H1 (cell line): ENCODE results near the gene PRSS2. TPM values are rescaled to one million over a fixed set of nuclear protein-coding genes. Genes with fewer than 3 reads are reported as not detected.

ENCODE experiments used
- CTCF ChIA-PET: fragments of 300-600 bp; sonication (Branson Sonifier 250); formaldehyde crosslinking; loops from one replicate; lab custom pipeline; 2021; ENCODE audit not compliant: partially characterized antibody; lab: Charles Lee
- POLR2A ChIA-PET: fragments of 300-600 bp; sonication (Branson Sonifier 250); formaldehyde crosslinking; loops from one replicate; lab custom pipeline; 2021; ENCODE audit warnings: inconsistent platforms; ENCODE audit not compliant: partially characterized antibody; lab: Charles Lee
- DNase-seq, 2 experiments: peaks; one replicate each; pipeline versions ENCODE4 v3.0.0 to v3.0.0-alpha.2; 2010 to 2022; ENCODE audit warnings: low spot score in 2 of 2, low read depth in 1 of 2, mixed read lengths in 1 of 2
- FAIRE-seq: peaks from 2 replicates; lab custom pipeline; 2011; peaks lifted over from hg19 to GRCh38; lab: Jason Lieb, UNC
- H2AFZ ChIP-seq: 2 replicates; pipeline ENCODE4 v1.8.1; 2012; ENCODE audit warnings: low read length, inconsistent platforms
- H2AK5ac ChIP-seq: 2 replicates; pipeline ENCODE4 v1.6.1; 2013; ENCODE audit warnings: low read depth, low read length
- H2BK120ac ChIP-seq: replicated peaks from 2 replicates; pipeline ENCODE3; 2013; ENCODE audit warnings: low read depth, low read length, inconsistent platforms
- H2BK12ac ChIP-seq: 2 replicates; pipeline ENCODE4 v1.6.1; 2013; ENCODE audit warnings: low read depth, low read length
- H2BK15ac ChIP-seq: 2 replicates; pipeline ENCODE4 v1.6.1; 2013; ENCODE audit warnings: low read length
- H2BK20ac ChIP-seq: 2 replicates; pipeline ENCODE4 v1.6.1; 2013; ENCODE audit warnings: low read length
- H2BK5ac ChIP-seq: 2 replicates; pipeline ENCODE4 v1.6.1; 2013; ENCODE audit warnings: low read depth, low read length
- H3K14ac ChIP-seq: 2 replicates; pipeline ENCODE4 v1.6.1; 2013; ENCODE audit warnings: inconsistent platforms; ENCODE audit not compliant: insufficient read length
- H3K18ac ChIP-seq: 2 replicates; pipeline ENCODE4 v1.6.1; 2013; ENCODE audit warnings: low read length; ENCODE audit errors: extremely low read depth
- H3K23ac ChIP-seq: 2 replicates; pipeline ENCODE4 v1.6.1; 2013; ENCODE audit warnings: inconsistent platforms; ENCODE audit not compliant: insufficient read length
- H3K23me2 ChIP-seq: 2 replicates; pipeline ENCODE4 v1.6.1; 2013; ENCODE audit warnings: low read depth, low read length
- H3K27ac ChIP-seq: 2 replicates; pipeline ENCODE4 v1.6.1; 2011; ENCODE audit warnings: low read depth, low read length, inconsistent platforms
- H3K27me3 ChIP-seq, 4 experiments: replicated peaks in 1 of 4; 1 replicate in 1 of 4; 2 replicates in 3 of 4; pipeline versions ENCODE4 v1.6.1 to v1.8.1; 2011 to 2013; ENCODE audit warnings: low read length in 3 of 4, mild to moderate bottlenecking in 3 of 4, inconsistent platforms in 2 of 4, mixed read lengths in 2 of 4, moderate library complexity in 1 of 4; ENCODE audit not compliant: control insufficient read depth in 3 of 4, insufficient read depth in 3 of 4; ENCODE audit errors: extremely low read depth in 1 of 4
- H3K36me3 ChIP-seq, 4 experiments: 2 replicates each; pipeline versions ENCODE4 v1.6.1 to v1.8.1; 2011 to 2013; ENCODE audit warnings: mild to moderate bottlenecking in 4 of 4, low read length in 3 of 4, moderate library complexity in 2 of 4, control low read depth in 1 of 4, inconsistent platforms in 1 of 4; ENCODE audit not compliant: insufficient read depth in 4 of 4, control insufficient read depth in 2 of 4
- H3K4ac ChIP-seq: replicated peaks from 2 replicates; pipeline ENCODE3; 2013; ENCODE audit warnings: low read length, low read depth, mixed read lengths, inconsistent platforms; ENCODE audit not compliant: insufficient read length
- H3K4me1 ChIP-seq, 4 experiments: replicated peaks in 1 of 4; 1 replicate in 1 of 4; 2 replicates in 3 of 4; pipeline versions ENCODE4 v1.6.1 to v1.8.1; 2011 to 2013; ENCODE audit warnings: low read length in 3 of 4, inconsistent platforms in 2 of 4, mixed read lengths in 1 of 4; ENCODE audit not compliant: insufficient read depth in 4 of 4, control insufficient read depth in 3 of 4
- H3K4me2 ChIP-seq, 2 experiments: 2 replicates each; pipeline versions ENCODE4 v1.6.1 to v1.8.1; 2011 to 2013; ENCODE audit warnings: low read depth in 2 of 2, low read length in 2 of 2, control low read depth in 1 of 2, inconsistent platforms in 1 of 2, mild to moderate bottlenecking in 1 of 2; ENCODE audit not compliant: insufficient read depth in 1 of 2
- H3K4me3 ChIP-seq, 4 experiments: fragments of 200-600, 300-600 bp in 1 of 4; sonication (generic), shearing (Covaris generic), sonication (Bioruptor Twin) in 1 of 4; 2 replicates each; pipeline versions ENCODE4 v1.5.1 to v1.8.1; 2011 to 2016; ENCODE audit warnings: low read length in 4 of 4, low read depth in 3 of 4, control low read depth in 2 of 4, inconsistent platforms in 2 of 4, mild to moderate bottlenecking in 2 of 4, mixed read lengths in 1 of 4, moderate library complexity in 1 of 4; ENCODE audit not compliant: insufficient read depth in 2 of 4; ENCODE audit errors: extremely low read depth in 1 of 4
- H3K56ac ChIP-seq: replicated peaks from 2 replicates; pipeline ENCODE3; 2013; ENCODE audit warnings: low read depth, mild to moderate bottlenecking, mixed read lengths, low read length, inconsistent platforms; ENCODE audit not compliant: insufficient read length
- H3K79me1 ChIP-seq: 2 replicates; pipeline ENCODE4 v1.6.1; 2013; ENCODE audit warnings: low read depth, low read length, control low read depth
- H3K79me2 ChIP-seq, 2 experiments: 2 replicates each; pipeline versions ENCODE4 v1.6.1 to v1.8.1; 2012 to 2013; ENCODE audit warnings: low read length in 2 of 2, mild to moderate bottlenecking in 2 of 2, inconsistent platforms in 1 of 2; ENCODE audit not compliant: insufficient read depth in 2 of 2, control insufficient read depth in 1 of 2
- H3K9ac ChIP-seq, 4 experiments: replicated peaks in 1 of 4; 1 replicate in 1 of 4; 2 replicates in 3 of 4; pipeline versions ENCODE4 v1.6.1 to v1.8.1; 2011 to 2013; ENCODE audit warnings: low read depth in 3 of 4, low read length in 3 of 4, control low read depth in 2 of 4, mild to moderate bottlenecking in 2 of 4, moderate library complexity in 2 of 4, inconsistent platforms in 1 of 4; ENCODE audit errors: extremely low read depth in 1 of 4
- H3K9me3 ChIP-seq, 2 experiments: 2 replicates each; pipeline versions ENCODE4 v1.6.1 to v1.8.1; 2012 to 2013; ENCODE audit warnings: mild to moderate bottlenecking in 2 of 2, moderate library complexity in 2 of 2, control low read depth in 1 of 2, inconsistent platforms in 1 of 2, low read depth in 1 of 2, low read length in 1 of 2, mixed read lengths in 1 of 2; ENCODE audit not compliant: insufficient read depth in 2 of 2
- H4K20me1 ChIP-seq, 2 experiments: replicated peaks in 1 of 2; 2 replicates each; pipeline versions ENCODE3 to v1.8.1; 2011 to 2013; ENCODE audit warnings: inconsistent platforms in 2 of 2, low read length in 2 of 2, mild to moderate bottlenecking in 1 of 2; ENCODE audit not compliant: insufficient read depth in 2 of 2, control insufficient read depth in 1 of 2
- H4K5ac ChIP-seq: 2 replicates; pipeline ENCODE4 v1.6.1; 2013; ENCODE audit warnings: low read length, low read depth, mixed read lengths, inconsistent platforms; ENCODE audit not compliant: insufficient read length
- H4K8ac ChIP-seq: 2 replicates; pipeline ENCODE4 v1.8.0; 2013; ENCODE audit warnings: mild to moderate bottlenecking, moderate library complexity, low read length, inconsistent platforms; ENCODE audit not compliant: insufficient read depth; ENCODE audit errors: extremely low read depth
- H4K91ac ChIP-seq: replicated peaks from 2 replicates; pipeline ENCODE3; 2013; ENCODE audit warnings: low read length, mixed read lengths, inconsistent platforms; ENCODE audit not compliant: insufficient read length
- BRCA1 ChIP-seq: IDR thresholded peaks from 2 replicates; pipeline ENCODE4 v1.6.1; 2012; ENCODE audit warnings: low read depth, low read length, improper control_type of control experiment
- CREB1 ChIP-seq: IDR thresholded peaks from 2 replicates; pipeline ENCODE4 v1.6.1; 2012; ENCODE audit warnings: inconsistent platforms
- CTBP2 ChIP-seq: IDR thresholded peaks from 2 replicates; pipeline ENCODE4 v1.7.0; 2011; ENCODE audit warnings: borderline replicate concordance, mild to moderate bottlenecking, moderate library complexity, mixed read lengths, low read length; ENCODE audit not compliant: insufficient read depth, insufficient read length
- E2F6 ChIP-seq: IDR thresholded peaks from 2 replicates; pipeline ENCODE4 v1.6.1; 2012; ENCODE audit warnings: inconsistent platforms
- EZH2 ChIP-seq: fragments of 200-600 bp; sonication (generic); IDR thresholded peaks from 2 replicates; pipeline ENCODE4 v1.7.1; 2012; ENCODE audit warnings: low read depth, mild to moderate bottlenecking, moderate library complexity, low read length, inconsistent platforms; ENCODE audit not compliant: severe bottlenecking
- KDM1A ChIP-seq: fragments of 200-600, 300-600 bp; sonication (generic); IDR thresholded peaks from 2 replicates; pipeline ENCODE4 v1.7.1; 2016; ENCODE audit warnings: mild to moderate bottlenecking, low read length, borderline replicate concordance
- MAFK ChIP-seq: IDR thresholded peaks from 2 replicates; pipeline ENCODE4 v1.6.1; 2012; ENCODE audit warnings: low read depth, mild to moderate bottlenecking, improper control_type of control experiment, low read length
- NRF1 ChIP-seq: IDR thresholded peaks from 2 replicates; pipeline ENCODE4 v1.6.1; 2011; ENCODE audit warnings: mild to moderate bottlenecking, low read depth, low read length, improper control_type of control experiment
- RAD21 ChIP-seq, 2 experiments: IDR thresholded peaks in 1 of 2; conservative IDR thresholded peaks in 1 of 2; 2 replicates each; pipeline ENCODE4 v1.6.1; 2011; ENCODE audit warnings: low read depth in 2 of 2, low read length in 2 of 2, improper control_type of control experiment in 1 of 2, inconsistent platforms in 1 of 2, mild to moderate bottlenecking in 1 of 2, moderate library complexity in 1 of 2
- SIN3A ChIP-seq, 2 experiments: IDR thresholded peaks in 1 of 2; conservative IDR thresholded peaks in 1 of 2; 2 replicates each; pipeline ENCODE4 v1.6.1; 2011 to 2012; ENCODE audit warnings: low read length in 2 of 2, improper control_type of control experiment in 1 of 2, low read depth in 1 of 2, mild to moderate bottlenecking in 1 of 2
- SUZ12 ChIP-seq: fragments of 200-600 bp; sonication (generic); IDR thresholded peaks from 2 replicates; pipeline ENCODE4 v1.6.1; 2012; ENCODE audit warnings: mild to moderate bottlenecking, inconsistent platforms, low read length, moderate library complexity, mixed read lengths
- TAF1 ChIP-seq: IDR thresholded peaks from 2 replicates; pipeline ENCODE4 v1.6.1; 2011; ENCODE audit warnings: mild to moderate bottlenecking, low read depth, low read length
- TCF12 ChIP-seq: IDR thresholded peaks from 2 replicates; pipeline ENCODE4 v1.6.1; 2011; ENCODE audit warnings: low read depth, mild to moderate bottlenecking, low read length
- polyA plus RNA-seq, 7 experiments: library from polyadenylated mRNA; depleted of rRNA in 3 of 7; stranded (reverse) in 5 of 7; unstranded in 2 of 7; fragments of >200 nt in 5 of 7; fragments of 200-250 nt in 2 of 7; gene quantifications; 1 replicate in 5 of 7; 2 replicates in 1 of 7; 4 replicates in 1 of 7; pipeline versions ENCODE4 v1.2.1 to v1.2.3, GENCODE V29; 2011 to 2013; ENCODE audit warnings: missing spikeins in 2 of 7, mixed read lengths in 2 of 7
- total RNA-seq: library from RNA; stranded (reverse); fragmentation: NEBNext Ultra II Directional; extraction: Animal tissue kit (Norgen Biotek cat#: 25700); gene quantifications from 2 replicates; pipeline ENCODE4 v1.2.1, GENCODE V29; 2021

The PRSS2 gene
- total and polyA plus RNA-seq, 2 of the 8 experiments (the other 6 are each of a cell fraction or from before 2014, with no cell fraction given) = not detected

GRCh38 chr7:142772051-142772450, 1.3 kb downstream of the PRSS2 start (continued):
- no peak for TF ChIP-seq KDM1A
- TF ChIP-seq, all 59 proteins: peak for 0

GRCh38 chr7:142772673-142773072, 1.9 kb downstream of the PRSS2 start:
- no peak overlapping the region for H3K56ac ChIP-seq
- TF ChIP-seq BRCA1 (no peak), CREB1 (no peak), TCF12 (no peak), SIN3A (conservative IDR thresholded peaks at IDR 0.05 in 1 of 2, IDR thresholded peaks at IDR 0.05 in 1 of 2; ENCODE audit: low read depth in 1 of 2, low read length in 2 of 2) (no peak), RAD21 (IDR thresholded peaks at IDR 0.05 in 1 of 2, conservative IDR thresholded peaks at IDR 0.05 in 1 of 2; ENCODE audit: low read depth in 2 of 2, low read length in 2 of 2) (no peak), CTBP2 (no peak), TAF1 (no peak), MAFK (no peak), SUZ12 (no peak), NRF1 (no peak), E2F6 (no peak), EZH2 (no peak)

More at GRCh38 chr7:142772673-142773072, 1.9 kb downstream of the PRSS2 start:
- Histone ChIP-seq H3K4ac (no peak overlapping the region), H3K4me3 (no peak overlapping the region), H3K23me2 (no peaks in the 10 kb centered on the region), H3K79me2 (no peaks in the 10 kb centered on the region), H3K4me1 (no peaks in the 10 kb centered on the region), H4K5ac (no peak overlapping the region), H3K36me3 (no peaks in the 10 kb centered on the region), H3K14ac (no peak overlapping the region), H4K8ac (no peak overlapping the region), H3K9me3 (no peaks in the 10 kb centered on the region), H3K79me1 (no peaks in the 10 kb centered on the region), H3K27me3 (no peaks in the 10 kb centered on the region), H4K20me1 (no peaks in the 10 kb centered on the region), H2BK5ac (no peak overlapping the region), H3K23ac (no peak overlapping the region), H3K4me2 (no peak overlapping the region), H2AK5ac (no peak overlapping the region), H2BK12ac (no peak overlapping the region), H3K9ac (no peak overlapping the region), H2BK20ac (no peak overlapping the region), H4K91ac (no peak overlapping the region), H2AFZ (no peak overlapping the region), H3K27ac (no peak overlapping the region), H2BK15ac (no peak overlapping the region), H2BK120ac (no peak overlapping the region), H3K18ac (no peak overlapping the region)
- CTCF ChIA-PET = interaction anchor here (0.6 to 9.3 kb wide), 4 partner anchors 10 to 118 kb away, joined by 3 to 73 read pairs (median 10); no protein-coding TSS in a partner anchor
- POLR2A ChIA-PET = no interaction called here
- FAIRE-seq (no peak), DNase-seq (no peak)
